ENCODE data around the gene PLD5.

- TF ChIP-seq DR1 (CRISPR knock-in tag; IDR thresholded peaks at IDR 0.05) (no peak), RELA (CRISPR knock-in tag; IDR thresholded peaks at IDR 0.05) (no peak)
Measured at GRCh38 chr1:242245255-242245654, 279.2 kb downstream of the PLD5 start.
